Measurements from ENCODE around the gene GGT5.
"Not testable (repeated sequence)": the region's sequence is repeated elsewhere in the genome, so short reads cannot be mapped to it uniquely, and the experiment has no call there.

The GGT5 gene

DNA sequence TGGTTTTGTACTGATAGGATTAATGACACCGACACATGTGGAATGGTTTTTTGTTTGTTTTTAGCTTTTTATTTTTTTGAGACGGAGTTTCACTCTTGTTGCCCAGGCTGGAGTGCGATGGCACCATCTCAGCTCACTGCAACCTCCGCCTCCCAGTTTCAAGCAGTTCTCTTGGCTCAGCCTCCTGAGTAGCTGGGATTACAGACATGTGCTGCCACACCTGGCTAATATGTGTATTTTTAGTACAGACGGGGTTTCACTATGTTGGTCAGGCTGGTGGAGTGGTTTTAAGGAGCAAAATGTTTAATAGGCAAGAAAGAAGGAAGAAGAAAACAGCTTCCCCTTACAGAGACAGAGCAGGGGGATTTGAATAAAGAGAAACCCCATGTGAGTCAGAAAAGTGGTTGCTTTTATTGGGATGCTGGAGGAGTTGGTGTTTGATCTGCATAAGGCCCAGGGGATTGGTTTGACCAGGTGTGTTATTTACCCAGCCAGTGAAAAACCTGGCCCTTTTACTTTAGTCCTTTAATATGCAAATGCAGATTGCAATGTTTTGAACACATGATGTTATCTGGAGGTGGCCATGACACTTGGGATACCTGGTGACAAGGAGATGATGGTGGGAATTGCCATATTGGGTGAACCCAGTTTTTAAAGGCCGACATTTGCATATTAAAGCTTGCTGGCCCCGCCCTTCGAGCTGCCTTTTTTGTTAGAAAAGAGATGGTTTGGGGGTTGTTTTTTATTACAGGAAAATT, 39.3 kb downstream of the GGT5 start:
- DNase-seq (ENCODE audit: low read depth): no peak

DNA sequence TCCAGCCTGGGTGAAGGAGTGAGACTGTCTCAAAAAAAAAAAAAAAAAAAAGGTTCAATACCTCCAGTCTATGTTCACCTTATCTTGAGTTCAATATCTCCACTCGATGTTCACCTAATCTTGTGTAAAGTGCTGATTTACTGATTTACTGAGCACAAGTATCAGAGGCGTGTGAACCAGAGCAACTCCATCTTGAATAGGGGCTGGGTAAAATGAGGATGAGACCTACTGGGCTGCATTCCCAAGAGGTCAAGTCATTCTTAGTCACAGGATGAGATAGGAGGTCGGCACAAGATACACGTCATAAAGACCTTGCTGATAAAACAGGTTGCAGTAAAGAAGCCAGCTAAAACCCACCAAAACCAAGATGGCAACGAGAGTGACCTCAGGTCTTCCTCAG, 41.0 kb downstream of the GGT5 start:
- not testable (repeated sequence) for DNase-seq (ENCODE audit: low read depth)

DNA sequence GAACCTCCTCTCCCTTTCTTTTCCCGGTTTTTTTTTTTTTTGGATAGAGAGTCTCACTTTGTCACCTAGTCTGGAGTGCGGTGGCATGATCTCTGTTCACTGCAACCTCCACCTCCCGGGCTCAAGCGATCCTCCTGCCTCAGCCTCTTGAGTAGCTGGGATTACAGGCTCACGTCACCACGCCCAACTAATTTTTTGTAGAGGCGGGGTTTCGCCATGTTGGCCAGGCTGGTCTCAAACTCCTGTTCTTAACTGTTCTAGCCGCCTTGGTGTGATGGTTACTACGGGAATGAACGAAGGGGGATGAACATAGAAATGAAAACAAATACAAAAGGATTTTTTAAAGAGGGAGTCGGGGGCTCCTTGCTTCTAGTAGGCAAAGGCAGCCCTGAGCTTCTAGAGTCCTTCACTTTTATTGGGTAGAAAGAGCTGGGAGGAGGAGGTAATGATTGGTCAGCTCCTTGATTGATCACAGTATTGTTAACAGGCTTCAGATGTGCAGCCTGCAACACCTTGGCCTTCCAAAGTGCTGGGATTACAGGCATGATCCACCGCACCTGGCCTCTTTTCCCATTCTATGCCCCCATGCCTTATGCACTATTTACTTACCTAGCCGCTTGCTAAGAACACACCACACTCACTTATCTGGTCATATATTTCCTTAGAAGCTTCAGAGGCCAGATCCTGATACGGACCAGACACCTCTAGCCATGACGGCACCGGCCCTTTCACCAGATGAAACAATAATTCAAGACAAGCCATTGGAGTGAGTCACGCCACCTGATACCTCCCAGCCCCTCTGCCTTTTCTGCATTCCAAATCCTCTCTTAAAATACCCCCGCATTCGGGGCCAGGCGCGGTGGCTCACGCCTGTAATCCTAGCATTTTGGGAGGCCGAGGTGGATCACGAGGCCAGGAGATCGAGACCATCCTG, 42.9 kb downstream of the GGT5 start:
- DNase-seq (ENCODE audit: low read depth): no peak

DNA sequence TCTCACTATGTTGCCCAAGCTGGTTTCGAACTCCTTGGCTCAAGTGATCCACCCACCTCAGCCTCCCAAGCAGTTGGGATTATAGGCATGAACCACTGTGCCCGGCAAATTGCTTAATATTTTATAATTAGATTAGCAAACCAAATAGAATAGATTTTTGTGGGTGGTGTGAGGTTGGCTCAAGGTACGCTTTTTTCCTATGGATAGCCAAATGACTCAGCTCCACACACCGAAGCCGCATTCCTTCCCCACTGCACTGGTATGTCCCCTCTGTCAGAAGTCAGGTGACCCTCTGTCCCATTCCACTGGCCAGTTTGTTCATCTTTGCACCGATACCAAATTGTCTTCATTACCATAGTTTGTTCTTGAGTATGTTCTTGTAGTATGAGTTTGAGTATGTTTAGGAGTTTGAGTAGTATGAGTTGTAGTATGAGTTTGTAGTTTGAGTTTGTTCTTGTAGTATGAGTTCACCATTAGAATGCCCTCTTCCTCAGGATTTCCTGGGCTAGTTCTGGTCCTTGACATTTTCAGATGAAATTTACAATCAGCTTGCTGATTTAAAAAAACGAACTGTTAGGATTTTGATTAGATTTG, 44.2 kb downstream of the GGT5 start:
- DNase-seq (ENCODE audit: low read depth): no peak

DNA sequence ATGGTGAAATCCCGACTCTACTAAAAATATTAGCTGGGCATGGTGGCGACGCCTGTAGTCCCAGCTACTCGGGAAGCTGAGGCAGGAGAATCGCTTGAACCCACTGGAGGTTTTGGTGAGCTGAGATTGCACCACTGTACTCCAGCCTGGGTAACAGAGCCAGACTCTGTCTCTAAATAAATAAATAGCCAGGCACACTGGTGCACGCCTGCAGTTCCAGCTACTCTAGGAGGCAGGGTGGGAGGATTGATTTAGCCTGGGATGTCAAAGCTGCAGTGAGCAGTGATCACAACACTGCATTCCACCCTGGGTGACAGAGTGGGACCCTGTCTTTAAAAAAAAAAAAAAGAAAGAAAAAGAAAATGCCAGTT, 46.2 kb downstream of the GGT5 start:
- no peak for DNase-seq (ENCODE audit: low read depth)

DNA sequence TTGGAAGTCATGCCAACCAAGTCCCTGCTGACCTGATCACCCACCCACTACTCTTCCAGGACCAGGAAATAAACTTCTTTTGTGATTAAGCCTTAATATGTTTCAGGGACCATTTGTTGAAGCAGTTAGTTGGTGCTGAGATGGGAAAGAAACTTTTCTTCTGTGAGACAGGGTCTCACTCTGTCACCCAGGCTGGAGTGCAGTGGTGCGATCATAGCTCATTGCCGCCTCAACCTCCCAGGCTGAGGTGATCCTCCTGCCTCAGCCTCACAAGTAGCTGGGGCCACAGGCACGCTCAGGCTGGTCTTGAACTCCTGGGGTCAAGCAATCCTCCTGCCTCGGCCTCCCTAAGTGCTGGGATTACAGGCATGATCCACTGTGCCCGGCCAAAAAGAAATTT, 53.0 kb downstream of the GGT5 start:
- no peak for DNase-seq (ENCODE audit: low read depth)

DNA sequence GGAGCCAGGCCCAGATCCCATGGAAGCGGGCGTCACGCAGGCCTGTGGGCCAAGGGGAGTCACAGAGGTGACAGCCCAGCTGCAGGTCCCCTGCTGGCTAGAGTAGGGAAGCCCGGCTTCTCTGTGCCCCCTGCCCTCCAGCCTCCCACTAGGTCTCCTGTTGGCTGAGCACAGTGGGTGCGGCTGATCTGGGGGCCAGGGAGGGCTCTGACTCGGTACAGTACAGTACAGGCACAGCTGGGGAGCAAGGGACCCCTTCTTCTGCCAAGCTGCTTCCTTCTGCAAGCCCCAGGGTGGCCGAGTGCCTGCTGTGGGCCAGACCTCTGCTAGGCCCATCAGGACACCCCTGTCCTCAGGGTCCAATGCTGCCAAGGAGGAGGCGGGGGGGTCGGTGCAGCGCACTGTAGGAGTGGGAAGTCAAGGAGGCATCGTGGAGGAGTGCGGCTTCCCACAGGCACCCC, 53.5 kb downstream of the GGT5 start:
- no peak for DNase-seq (ENCODE audit: low read depth)

DNA sequence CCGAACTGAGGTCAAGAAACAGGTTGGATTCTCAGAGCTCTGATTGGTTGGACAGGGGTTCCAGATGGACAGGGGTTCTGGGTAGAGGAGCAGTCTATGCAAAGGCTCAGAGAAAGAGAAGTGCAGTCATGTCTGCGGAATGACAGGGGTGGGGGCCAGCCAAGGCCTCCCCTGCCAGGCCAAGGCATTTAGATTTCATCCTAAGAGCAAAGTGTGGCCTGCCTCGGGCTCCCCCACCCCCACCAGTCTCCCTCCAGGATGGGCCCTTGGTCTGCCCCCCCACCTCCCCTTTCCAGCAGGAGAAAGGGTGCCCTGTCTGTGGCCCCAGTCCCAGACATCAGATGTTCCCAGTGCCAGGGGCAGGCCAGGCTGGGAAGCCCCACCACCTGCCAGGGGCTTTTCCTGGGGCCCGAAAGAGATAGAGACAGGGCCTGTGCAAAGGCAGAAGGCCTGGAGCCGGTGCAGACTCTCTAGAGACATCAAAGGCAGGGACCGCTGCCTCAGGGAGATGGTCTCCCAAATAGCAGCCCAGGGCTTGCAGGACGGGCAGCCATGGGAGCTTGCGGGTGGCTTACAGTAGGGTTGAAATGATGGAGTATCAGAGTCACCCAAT, 54.2 kb downstream of the GGT5 start:
- DNase-seq (ENCODE audit: low read depth): no peak

DNA sequence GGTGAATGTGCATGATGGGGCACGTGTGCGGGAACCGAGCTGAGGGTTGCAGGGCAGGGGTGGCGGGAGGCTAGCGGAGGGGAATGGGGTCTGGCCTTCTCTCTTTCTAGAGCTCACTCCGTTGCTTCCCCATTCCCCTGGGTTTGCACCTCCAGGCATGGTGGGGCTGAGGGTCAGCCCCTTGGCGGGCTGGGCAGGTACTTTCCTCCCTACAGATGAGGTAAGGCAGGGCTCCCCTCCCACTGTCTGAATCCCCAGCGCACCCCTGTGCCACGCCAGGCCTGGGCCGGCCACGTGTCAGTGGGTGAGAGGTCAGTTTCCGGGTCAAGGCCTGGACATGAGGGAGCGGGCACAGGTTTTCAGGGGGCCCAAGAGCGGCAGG, 54.7 kb downstream of the GGT5 start:
- DNase-seq (ENCODE audit: low read depth): no peak

DNA sequence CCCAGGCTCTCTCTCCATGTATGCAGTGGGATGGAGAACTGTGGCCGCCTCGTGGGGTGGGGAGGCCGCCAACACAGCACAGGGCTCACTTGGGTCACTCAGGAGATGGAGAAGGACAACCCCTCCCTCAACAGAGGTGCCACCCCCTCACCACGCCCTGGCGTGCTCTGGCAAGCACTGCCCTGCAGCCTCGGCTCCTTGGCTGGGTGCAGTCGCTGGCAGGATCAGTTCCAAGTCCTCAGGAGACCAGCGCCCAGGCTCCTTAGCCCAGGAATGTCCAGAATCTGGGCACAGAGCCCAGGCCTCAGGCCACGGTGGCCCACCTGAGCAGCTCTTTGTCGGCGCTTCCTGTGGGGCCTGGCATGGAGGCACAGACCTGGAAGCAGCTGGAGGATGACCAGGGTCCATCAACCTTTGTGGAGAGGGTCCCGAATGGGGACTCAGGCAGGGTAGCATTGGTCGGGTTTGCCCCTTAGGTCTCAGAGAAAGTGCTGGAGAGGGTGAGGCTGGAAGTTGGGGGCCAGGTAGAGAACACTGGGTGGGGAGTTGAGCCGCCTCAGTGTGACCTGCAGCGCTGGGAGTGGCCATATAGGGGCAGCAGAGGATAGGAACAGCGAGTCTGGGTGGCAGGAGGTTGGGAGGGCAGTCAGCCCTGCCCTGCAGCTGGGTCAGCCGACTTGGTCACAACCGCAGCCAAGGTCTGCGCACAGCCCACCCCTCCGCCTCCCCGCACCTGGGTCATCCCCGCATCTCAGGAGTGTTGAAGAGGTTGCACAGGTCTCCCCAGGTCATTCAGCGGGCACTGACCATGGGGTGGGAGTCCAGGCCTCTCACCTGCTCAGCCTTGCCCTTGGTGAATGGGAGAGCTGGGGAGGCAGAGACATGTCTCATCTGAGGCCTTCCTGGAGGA, 55.4 kb downstream of the GGT5 start:
- peak; percentile 22 for DNase-seq (ENCODE audit: low read depth)

DNA sequence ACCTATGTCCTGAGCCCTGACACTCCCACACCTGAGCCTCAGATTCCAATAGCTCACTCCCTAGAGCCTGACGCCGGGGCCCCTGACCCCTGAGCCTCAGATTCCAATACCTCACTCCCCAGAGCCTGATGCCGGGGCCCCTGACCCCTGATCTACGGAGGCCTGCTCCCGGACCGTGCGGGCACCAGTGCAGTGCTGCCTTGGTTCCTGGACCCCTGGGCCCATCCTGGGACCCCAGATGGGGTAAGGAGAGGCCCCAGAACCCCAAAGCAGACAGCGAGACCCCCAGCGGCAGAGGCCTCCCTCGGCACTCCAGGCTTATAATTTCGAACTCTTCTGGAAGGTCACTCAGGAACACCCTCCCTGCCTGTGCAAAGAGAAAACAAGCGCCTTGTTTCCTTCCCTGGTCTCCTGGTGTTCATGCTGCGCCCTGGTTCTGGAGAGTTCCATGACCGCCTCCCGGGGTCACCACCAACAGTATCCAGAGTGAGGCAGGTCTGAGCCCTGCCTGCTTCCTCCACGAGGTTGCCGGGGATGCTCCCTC, 56.1 kb downstream of the GGT5 start:
- no peak for DNase-seq (ENCODE audit: low read depth)

DNA sequence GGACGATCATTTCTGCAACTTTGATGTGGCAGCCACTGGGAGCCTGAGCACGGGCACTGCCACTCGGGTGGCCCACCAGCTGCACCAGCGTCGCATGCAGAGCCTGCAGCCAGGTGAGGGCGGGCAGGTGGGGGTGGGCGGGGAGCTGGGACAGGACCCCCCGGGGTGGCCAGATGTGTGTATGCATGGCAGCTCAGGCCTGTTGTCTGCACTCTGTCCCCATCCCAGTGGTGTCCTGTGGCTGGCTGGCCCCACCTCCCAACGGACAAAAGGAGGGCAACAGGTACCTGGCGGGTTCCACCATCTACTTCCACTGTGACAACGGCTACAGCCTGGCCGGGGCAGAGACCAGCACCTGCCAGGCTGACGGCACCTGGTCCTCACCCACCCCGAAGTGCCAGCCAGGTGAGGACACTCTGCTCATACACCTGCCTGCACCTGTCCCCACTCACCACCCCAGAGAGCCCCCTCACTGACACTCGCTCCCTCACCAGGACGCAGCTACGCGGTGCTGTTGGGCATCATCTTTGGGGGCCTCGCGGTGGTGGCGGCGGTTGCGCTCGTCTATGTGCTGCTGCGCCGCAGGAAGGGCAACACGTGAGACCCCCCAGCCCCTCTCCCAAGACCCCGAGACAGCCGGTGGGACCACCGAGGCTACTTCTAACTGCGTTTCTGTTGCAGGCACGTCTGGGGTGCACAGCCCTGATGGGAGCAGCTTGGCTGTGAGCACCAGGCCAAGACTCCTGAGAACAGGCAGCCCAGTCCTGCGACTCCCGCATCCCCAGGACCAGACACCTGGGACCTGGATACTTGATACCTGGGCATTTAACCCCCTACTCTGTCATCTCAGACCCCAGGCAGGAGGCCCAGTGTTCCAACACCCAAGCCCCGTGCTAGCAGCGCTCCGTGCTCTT, 56.9 kb downstream of the GGT5 start:
- DNase-seq (ENCODE audit: low read depth): no peak

DNA sequence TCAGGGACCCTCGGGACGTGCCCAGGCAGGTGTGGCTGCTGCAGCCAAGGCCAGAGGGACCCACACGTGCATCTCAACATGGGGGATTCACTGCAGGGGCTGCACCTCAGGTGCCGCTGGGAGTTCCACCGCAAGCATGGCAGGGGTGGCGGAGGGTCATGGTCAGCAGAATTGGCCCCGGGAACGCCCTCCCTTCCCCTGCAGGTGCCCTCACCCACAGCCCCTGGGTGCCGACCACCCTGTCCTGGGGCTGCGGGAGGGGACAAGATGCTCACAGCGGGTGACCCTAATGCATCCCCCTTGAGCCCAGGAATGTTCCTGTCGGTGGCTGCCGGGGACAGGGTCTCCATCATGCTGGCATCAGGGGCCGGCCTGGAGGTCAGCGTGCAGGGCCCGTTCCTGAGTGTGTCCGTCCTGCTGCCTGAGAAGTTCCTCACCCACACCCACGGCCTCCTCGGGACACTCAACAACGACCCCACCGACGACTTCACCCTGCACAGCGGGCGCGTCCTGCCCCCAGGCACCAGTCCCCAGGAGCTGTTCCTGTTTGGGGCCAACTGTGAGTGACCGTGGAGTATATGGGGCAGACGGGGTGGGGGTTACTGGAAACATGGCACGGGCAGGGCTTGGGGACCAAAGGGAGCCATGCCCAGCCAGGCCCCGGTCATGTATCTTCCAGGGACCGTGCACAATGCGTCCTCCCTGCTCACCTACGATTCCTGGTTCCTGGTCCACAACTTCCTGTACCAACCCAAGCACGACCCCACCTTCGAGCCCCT, 57.8 kb downstream of the GGT5 start:
- no peak for DNase-seq (ENCODE audit: low read depth)

DNA sequence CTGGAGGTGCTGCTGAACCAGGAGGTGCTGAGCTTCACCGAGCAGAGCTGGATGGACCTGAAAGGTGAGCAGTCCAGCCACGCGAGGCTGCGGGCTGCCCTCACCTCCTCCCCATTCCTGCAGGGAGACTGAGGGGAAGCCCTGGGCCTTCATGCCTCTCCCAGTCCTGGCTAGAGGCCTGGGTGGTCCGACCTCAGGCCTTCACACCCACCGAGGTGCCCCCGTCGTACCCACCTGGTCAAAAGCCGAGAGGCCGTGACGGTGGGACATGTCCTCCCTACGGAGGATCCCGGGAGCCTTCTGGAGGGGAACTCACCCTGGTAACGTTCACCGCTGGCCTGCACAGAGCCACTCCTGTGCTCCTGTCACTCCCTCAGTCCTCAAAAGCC, 58.5 kb downstream of the GGT5 start:
- DNase-seq (ENCODE audit: low read depth): no peak

DNA sequence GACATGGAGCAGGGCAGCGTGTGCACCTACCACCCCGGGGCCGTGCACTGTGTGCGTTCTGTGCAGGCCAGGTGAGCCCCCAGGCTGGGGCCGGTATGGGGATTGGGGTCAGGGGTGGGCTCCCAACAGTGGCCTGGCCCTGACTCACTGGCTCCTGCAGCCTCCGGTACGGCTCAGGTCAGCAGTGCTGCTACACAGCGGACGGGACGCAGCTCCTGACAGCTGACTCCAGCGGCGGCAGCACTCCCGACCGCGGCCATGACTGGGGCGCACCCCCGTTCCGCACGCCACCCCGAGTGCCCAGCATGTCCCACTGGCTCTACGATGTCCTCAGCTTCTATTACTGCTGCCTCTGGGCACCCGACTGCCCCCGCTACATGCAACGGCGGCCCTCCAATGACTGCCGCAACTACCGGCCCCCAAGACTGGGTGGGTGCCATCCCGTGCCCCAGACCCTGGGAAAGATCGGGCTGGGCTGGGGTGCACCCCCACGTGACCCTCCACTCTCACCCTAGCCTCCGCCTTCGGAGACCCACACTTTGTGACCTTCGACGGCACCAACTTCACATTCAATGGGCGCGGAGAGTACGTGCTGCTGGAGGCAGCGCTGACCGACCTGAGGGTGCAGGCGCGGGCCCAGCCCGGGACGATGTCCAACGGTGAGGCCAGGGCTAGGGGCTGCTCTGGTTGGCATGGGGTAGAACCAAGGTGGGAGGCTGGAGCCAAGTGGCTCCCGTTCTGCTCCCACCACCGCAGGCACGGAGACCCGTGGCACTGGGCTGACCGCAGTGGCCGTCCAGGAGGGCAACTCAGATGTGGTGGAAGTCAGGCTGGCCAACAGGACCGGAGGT, 59.2 kb downstream of the GGT5 start:
- no peak for DNase-seq (ENCODE audit: low read depth)

DNA sequence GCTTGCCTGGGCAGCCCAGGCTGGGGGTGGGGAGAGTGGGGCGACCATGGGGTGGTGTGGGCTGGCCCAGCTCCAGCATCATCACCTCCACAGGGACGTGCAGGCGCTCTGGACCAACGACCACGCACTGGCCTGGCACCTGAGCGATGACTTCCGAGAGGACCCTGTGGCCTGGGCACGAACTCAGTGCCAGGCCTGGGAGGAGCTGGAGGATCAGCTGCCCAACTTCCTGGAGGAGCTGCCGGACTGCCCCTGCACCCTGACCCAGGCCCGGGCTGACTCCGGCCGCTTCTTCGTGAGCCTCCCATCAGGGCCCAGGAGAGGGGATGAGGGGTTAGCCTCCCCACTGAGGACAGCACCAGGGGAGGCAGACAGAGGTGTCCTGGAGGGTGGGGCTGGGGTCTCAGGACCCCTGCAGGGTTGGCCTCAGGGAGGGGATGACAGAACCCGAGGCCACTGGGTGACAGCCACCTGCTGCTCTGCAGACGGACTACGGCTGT, 59.8 kb downstream of the GGT5 start:
- DNase-seq (ENCODE audit: low read depth): no peak

DNA sequence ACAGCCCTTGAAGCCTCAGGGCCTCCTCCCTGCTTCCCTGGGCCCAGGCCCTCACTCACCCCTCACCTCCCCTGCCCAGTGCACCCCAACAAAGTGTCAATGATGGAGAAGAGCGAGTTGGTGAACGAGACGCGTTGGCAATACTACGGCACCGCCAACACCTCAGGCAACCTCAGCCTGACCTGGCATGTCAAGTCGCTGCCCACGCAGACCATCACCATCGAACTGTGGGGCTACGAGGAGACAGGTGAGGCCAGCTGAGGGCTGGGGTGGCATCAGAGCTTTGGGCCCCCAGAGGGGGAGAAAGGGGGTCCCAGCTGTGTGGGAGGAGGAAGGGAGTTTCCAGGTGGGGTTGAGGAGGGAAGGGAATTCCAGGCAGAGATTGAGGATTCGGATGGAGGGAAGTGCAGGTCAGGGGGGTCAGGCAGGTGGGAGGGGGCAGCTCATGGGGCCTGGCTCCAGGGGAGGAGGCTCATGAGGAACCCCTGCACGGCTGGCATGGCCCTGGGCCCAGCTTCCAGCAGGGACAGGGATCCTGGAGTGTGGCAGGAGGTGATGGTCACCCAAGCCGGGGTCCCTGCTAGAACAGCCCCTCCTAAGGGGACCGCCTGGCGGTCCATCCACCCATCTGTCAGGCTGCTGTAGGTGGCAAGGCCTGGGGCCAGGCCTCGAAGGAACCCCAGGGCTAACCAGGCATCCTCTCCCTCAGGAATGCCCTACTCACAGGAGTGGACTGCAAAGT, 60.7 kb downstream of the GGT5 start:
- DNase-seq (ENCODE audit: low read depth): no peak
